NCI-H1436 treated with DMSO at 0.1 percent for 48 hours (cell line): Measurements from ENCODE around the gene SYT1.

Experiments used
- DNase-seq: peaks from one replicate; lab custom pipeline; 2025; lab: John Stamatoyannopoulos, UW

Gene SYT1

DNA sequence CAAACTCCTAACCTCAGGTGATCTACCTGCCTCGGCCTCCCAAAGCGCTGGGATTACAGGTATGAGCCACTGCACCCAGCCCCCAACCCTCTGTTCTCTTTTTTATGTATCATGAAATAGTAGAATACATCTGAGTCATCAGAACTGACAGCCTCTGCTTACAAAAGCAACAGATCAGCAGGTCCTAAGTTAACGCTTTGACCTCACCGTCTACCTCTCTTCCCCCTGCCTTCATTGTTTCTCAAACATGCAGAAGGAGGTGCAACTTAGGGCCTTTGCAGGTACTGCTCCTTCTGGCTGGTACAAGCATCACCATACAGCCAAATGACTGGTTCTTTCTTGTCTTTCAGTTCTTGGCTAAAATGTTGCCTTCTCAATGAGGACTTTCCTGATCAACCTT is 577.0 kb downstream of the SYT1 start:
- DNase-seq: no peak

DNA sequence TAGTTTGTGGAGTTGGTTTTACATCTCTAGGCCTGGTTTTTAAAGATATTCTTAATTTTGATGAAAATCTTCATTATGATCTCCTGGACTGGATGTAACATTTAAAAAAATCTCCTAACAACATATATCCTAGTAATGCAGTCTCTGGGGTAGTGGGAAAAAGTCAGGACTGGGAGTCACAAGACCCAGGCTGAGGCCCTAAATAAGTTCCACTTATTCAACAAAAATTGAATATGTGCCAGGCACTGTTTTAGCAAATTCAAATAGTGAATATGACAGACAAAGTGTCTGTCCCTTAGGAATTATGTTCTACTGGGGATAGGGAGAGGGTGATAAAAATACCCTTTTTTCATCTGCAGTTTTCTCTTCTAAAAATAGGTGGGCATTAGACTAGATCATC is 577.8 kb downstream of the SYT1 start:
- no peak for DNase-seq

DNA sequence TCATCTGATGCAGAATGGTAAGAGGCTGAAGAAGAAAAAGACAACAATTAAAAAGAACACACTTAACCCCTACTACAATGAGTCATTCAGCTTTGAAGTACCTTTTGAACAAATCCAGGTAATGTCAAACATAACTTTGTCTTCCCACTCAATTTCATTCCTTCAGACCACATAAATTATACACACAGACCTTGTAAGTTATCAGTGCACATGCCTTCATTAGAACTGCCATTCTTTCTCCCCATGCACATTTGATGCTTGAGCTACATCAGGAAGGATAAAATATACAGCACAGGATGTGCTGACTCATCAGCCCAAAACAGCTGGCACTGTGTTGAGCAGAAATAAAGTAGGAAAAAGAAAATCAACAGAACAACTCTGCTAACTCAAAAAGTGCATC is 579.5 kb downstream of the SYT1 start:
- no peak for DNase-seq

DNA sequence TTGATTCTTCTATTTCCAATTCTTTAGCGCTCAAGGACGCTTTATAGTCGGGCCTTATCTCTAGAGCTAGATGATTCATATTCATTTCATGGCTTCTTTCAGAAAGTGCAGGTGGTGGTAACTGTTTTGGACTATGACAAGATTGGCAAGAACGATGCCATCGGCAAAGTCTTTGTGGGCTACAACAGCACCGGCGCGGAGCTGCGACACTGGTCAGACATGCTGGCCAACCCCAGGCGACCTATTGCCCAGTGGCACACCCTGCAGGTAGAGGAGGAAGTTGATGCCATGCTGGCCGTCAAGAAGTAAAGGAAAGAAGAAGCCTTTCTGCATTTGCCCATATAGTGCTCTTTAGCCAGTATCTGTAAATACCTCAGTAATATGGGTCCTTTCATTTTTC is 584.2 kb downstream of the SYT1 start:
- no peak for DNase-seq

DNA sequence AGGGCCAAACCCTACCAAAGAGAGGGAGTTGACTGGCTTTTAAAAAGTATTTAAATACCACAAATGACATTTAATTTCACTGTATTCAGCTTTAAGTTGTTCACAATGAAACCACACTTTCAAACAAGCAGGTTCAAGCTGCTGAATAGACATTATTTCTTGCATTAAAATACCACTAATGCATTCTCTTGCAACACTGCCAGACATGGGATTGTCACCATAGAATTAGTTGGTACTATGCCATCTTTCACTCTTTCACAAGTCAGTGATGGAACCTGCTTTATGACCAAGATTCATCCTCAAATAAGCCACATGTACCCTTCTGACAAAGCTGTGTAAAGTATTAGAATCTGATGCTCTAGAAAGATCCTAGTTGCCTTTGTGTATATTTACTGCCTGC is 586.8 kb downstream of the SYT1 start:
- DNase-seq: no peak

DNA sequence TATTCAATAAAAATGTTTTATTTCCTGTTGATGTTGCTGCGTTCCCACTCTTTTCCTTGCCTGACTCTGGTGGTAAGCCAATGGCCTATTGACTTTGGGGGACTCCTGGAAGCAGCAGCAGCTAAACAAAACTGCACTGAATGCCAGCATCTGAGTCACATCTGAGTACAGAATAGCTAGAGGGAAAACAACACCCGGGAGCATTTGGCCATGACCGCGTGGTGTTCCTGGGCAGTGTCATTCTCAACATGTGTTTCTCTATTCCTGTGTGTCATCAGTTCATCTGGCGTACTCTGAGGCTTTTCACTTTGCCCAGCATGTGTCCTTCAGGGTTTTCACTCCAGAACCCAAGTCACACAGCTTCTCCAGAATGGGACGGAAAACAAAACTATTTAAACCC is 587.4 kb downstream of the SYT1 start:
- DNase-seq: no peak

DNA sequence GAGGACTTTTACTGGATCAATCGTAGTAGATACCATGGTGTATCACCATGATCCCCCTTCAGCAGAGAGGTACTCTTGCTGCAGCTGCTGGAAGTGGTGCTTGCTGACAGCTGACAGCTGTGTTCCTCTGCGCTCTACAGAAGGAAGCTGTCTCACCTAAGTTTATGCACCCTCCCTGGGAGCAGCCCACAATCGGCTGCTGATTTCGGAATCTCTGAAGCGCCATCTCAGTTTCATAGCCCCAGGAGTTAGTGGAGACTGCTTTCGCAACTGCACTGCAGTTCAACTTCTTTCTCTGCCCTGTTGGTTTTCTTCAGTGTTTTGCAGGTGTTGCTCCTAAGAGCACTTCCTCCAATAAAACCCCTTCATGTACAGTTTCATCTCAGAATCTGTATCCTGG is 588.3 kb downstream of the SYT1 start:
- no peak for DNase-seq

DNA sequence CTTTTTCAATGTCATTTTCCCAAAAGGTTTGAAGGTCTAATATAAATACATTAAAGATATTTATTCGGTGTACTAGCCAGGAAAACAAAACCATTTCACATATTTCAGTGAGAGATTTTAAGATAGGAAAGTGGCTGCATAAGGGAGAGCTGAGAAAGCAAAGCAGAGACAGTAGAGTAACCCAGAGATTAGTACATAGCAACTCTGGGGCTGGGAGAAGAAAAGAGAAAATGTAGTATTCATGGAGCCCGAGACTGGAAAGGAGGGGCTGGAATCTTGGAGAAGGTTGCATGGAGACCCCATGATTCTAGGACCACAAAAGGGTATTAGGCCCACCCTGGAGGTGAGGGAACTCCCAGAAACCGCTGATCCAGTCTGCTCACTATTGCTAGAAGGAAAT is 589.2 kb downstream of the SYT1 start:
- no peak for DNase-seq

DNA sequence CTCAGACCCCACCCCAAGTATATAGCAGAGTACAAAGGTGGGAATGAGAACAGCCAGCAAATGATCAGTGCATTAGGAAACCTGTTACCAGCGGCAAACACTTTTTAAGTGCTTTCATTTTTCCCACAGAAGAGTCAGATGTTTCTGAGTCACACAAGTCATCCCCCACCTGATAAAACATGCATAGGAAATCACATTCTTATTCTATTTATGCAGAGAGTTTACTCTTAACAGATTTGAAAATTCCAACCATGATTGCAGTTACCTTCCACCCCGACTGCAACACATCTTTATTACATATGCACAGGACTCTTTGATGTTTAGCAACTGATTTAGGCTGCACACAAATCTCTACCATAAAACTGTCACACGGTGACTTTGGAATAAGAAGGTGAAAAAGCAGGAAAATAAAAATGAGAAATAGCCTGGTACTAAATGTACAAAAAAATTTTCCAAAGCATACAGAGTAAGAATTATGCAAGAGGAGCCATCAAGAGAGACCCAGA is 589.8 kb downstream of the SYT1 start:
- no peak for DNase-seq

DNA sequence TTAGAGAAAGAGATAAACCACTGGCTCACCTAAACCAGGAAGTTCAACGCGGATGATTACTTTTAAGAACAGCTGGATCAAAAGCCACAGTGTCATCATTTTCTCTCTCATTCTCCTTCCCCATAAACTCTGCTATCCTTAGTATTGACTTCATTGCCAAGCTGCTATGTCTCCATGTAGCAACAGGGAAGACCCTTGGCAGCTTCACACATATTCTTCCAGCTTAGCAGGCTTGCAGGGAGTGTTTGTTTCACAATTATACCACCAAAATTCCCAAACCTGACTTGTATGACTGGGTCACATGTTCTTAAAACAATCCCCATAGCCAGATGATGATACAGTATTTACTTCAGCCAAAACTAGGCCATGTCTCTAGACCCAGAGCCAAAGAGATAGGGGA is 590.7 kb downstream of the SYT1 start:
- DNase-seq: no peak

DNA sequence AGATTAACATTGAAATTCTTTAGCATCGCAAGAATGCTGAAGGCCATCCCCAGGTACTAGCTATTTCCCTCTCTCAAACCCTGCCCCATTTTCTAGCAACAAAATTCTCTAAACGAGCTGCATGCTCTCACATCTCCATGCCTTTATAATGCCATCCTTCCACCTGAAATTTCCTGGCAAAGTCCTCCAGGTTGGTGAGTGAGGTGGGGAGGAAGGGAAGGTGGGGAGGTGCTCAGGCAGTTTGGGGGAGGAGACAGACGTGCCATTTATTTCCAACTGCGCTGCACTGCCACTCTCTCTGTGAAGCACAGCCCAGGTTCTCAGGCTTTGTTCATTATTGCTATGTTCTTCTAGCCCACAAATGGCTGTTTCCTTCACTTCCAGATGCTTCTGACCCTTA is 617.7 kb downstream of the SYT1 start:
- DNase-seq: no peak

DNA sequence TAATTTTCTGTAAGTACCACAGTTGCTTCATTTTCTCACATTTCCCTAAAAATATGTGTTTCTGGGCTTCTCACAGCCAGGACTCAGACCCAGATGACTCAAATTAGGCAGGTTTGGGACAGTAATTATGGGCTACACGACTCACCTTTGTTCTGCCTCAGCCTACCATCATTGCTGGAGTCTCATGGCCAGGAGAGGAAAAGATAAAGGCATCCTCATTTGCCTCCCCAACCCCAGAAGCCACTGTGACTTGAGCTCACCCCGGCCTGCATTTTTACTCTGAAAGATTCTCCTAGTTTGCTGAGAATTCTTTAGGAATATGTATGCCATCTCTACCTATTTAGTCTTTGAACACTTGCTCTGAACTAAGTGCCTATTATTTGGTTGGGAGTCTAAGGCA is 618.3 kb downstream of the SYT1 start:
- DNase-seq: no peak

DNA sequence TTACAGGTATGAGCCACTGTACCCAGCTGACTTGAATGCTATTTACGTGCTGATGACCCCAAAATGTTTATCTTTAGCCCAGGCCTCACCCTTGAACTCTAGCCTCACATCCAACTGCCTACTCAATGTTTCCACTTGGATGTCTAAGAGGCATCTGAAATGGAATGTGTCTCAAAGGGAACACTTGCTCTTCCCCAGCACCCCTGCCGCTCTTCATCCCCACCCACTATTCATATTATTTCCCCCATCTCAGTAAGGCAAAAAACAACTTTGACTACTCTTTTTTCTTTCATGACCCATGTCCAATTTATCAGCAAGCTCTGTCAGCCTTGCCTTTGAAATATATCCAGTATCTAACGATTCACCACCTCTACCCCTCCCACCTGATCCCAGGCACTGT is 621.6 kb downstream of the SYT1 start:
- DNase-seq: no peak

DNA sequence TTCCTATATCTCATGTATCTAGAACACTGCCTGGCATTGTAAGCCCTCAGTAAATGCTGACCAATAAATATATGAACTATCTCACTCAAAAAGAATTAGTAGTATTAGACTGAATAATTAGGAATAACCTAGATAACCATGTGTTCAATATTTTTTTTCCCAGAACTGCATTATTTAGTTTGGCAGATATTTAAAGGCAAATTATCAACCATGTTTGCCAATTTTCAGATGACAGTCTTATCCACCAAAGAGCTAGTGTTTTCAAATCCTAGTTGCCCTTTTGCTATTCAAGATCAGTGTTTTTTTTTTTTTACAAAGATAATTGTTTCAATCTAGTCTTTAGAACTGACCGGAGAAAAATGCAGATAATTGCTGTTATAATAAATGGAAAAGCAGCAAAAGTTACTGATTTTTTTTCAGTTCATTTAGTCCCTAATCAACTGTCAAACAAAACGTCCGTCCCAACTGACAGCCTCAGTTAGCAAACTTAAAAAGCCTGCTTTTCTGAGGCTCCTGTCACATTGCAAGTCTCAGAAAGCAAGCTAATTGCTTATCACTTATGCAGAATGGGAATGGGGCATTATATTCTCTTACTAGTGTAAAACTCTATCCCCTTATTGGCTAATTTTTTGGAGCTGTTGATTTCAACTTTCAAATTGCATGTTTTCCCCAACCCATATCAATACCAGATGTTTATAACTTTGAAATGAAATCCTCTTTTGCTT is 623.0 kb downstream of the SYT1 start:
- no peak for DNase-seq
